CD14-positive monocyte (primary cell): ENCODE results near the gene LCE1F. TPM values are rescaled to one million over a fixed set of nuclear protein-coding genes. Genes with fewer than 3 reads are reported as not detected.

Experiments used
- DNase-seq, 3 donors: peaks; one replicate each; pipeline ENCODE4 v3.0.0-alpha.2; 2011 to 2022
- H2AFZ ChIP-seq: 2 replicates; pipeline ENCODE4 v1.6.0; 2012; ENCODE audit warnings: mild to moderate bottlenecking, low read depth, low read length, inconsistent platforms; ENCODE audit not compliant: insufficient read depth, poor library complexity, severe bottlenecking
- H3K27ac ChIP-seq, 2 donors: 1 replicate in 1 of 2; 2 replicates in 1 of 2; pipeline ENCODE4 v1.5.1; 2012 to 2013; ENCODE audit warnings: low read length in 2 of 2, control low read depth in 1 of 2, inconsistent platforms in 1 of 2, low read depth in 1 of 2, mild to moderate bottlenecking in 1 of 2
- H3K27me3 ChIP-seq, 2 donors: one replicate each; pipeline versions ENCODE4 v1.6.0 to v1.6.1; 2011 to 2013; ENCODE audit warnings: low read length in 2 of 2; ENCODE audit not compliant: control insufficient read depth in 2 of 2, insufficient read depth in 2 of 2
- H3K36me3 ChIP-seq, 2 donors: replicated peaks in 1 of 2; 1 replicate in 1 of 2; 2 replicates in 1 of 2; pipeline versions ENCODE4 v1.5.1 to v1.6.1; 2012 to 2013; ENCODE audit warnings: low read length in 2 of 2, control low read depth in 1 of 2, inconsistent platforms in 1 of 2, mild to moderate bottlenecking in 1 of 2; ENCODE audit not compliant: insufficient read depth in 2 of 2, control insufficient read depth in 1 of 2
- H3K4me1 ChIP-seq, 2 donors: 1 replicate in 1 of 2; 2 replicates in 1 of 2; pipeline versions ENCODE4 v1.5.1 to v1.6.1; 2012 to 2013; ENCODE audit warnings: low read length in 2 of 2, control low read depth in 1 of 2, inconsistent platforms in 1 of 2, mild to moderate bottlenecking in 1 of 2, moderate library complexity in 1 of 2; ENCODE audit not compliant: insufficient read depth in 2 of 2, control insufficient read depth in 1 of 2
- H3K4me2 ChIP-seq: replicated peaks from 2 replicates; pipeline ENCODE3; 2012; ENCODE audit warnings: low read length, moderate library complexity, mild to moderate bottlenecking; ENCODE audit not compliant: poor library complexity, severe bottlenecking; ENCODE audit errors: extremely low read depth
- H3K4me3 ChIP-seq, 3 experiments: fragments of 200-600 bp in 1 of 3; sonication (generic) in 1 of 3; replicated peaks in 1 of 3; 1 replicate in 2 of 3; 2 replicates in 1 of 3; pipeline ENCODE4 v1.5.1; 2011 to 2013; ENCODE audit warnings: low read length in 3 of 3, mild to moderate bottlenecking in 3 of 3, control low read depth in 2 of 3, low read depth in 2 of 3, inconsistent platforms in 1 of 3, moderate library complexity in 1 of 3
- H3K79me2 ChIP-seq: 2 replicates; pipeline ENCODE4 v1.6.0; 2012; ENCODE audit warnings: mild to moderate bottlenecking, control low read depth, inconsistent platforms, low read length, moderate library complexity; ENCODE audit not compliant: insufficient read depth
- H3K9ac ChIP-seq: 2 replicates; pipeline ENCODE4 v1.6.0; 2017; ENCODE audit warnings: low read length, mild to moderate bottlenecking; ENCODE audit not compliant: insufficient read depth, poor library complexity, severe bottlenecking
- H3K9me3 ChIP-seq, 2 donors: replicated peaks in 1 of 2; 1 replicate in 1 of 2; 2 replicates in 1 of 2; pipeline versions ENCODE4 v1.5.1 to v1.6.1; 2012 to 2013; ENCODE audit warnings: low read length in 2 of 2, control low read depth in 1 of 2; ENCODE audit not compliant: control insufficient read depth in 1 of 2, insufficient read depth in 1 of 2
- H4K20me1 ChIP-seq: 2 replicates; pipeline ENCODE4 v1.6.0; 2012; ENCODE audit warnings: mild to moderate bottlenecking, low read length, control low read depth, moderate library complexity; ENCODE audit not compliant: insufficient read depth
- H3K27ac Mint-ChIP-seq, 7 donors: one replicate each; pipeline ENCODE4 v1.8.0; 2020; ENCODE audit warnings: mild to moderate bottlenecking in 7 of 7, mixed read lengths in 7 of 7, moderate library complexity in 6 of 7, inconsistent platforms in 2 of 7
- H3K27me3 Mint-ChIP-seq, 3 donors: one replicate each; pipeline ENCODE4 v1.8.0; 2021 to 2022; ENCODE audit warnings: low read depth in 3 of 3, mild to moderate bottlenecking in 3 of 3, mixed read lengths in 3 of 3, moderate library complexity in 3 of 3, inconsistent platforms in 1 of 3
- H3K36me3 Mint-ChIP-seq, 2 donors: one replicate each; pipeline ENCODE4 v1.8.0; 2020; ENCODE audit warnings: mixed read lengths in 2 of 2, inconsistent platforms in 1 of 2, mild to moderate bottlenecking in 1 of 2
- H3K4me1 Mint-ChIP-seq: one replicate; pipeline ENCODE4 v1.8.0; 2020; ENCODE audit warnings: mild to moderate bottlenecking, mixed read lengths
- H3K4me3 Mint-ChIP-seq, 2 donors: one replicate each; pipeline ENCODE4 v1.8.0; 2020; ENCODE audit warnings: mild to moderate bottlenecking in 2 of 2, mixed read lengths in 2 of 2, moderate library complexity in 1 of 2
- H3K9me3 Mint-ChIP-seq, 7 donors: one replicate each; pipeline ENCODE4 v1.8.0; 2020 to 2022; ENCODE audit warnings: mixed read lengths in 7 of 7, mild to moderate bottlenecking in 6 of 7, moderate library complexity in 6 of 7, inconsistent platforms in 2 of 7
- WGBS: methylation state at CpG from one replicate; pipeline ENCODE4 v1.1.5; 2013; ENCODE audit warnings: missing lambda C conversion rate; ENCODE audit not compliant: insufficient coverage; 5-methylcytosine and 5-hydroxymethylcytosine counted together
- intact Hi-C, 2 donors: fragments of 100-400 bp; cut with micrococcal nuclease; formaldehyde crosslinking; loops; one replicate each; pipeline versions ENCODE4 v1.15.0 to v1.15.1; 2023
- polyA plus RNA-seq, 3 donors: library from polyadenylated mRNA; depleted of rRNA in 1 of 3; unstranded in 2 of 3; stranded (reverse) in 1 of 3; fragments of 300-500 nt in 2 of 3; fragments of >200 nt in 1 of 3; fragmentation: Illumina TruSeq in 2 of 3; gene quantifications; 1 replicate in 2 of 3; 2 replicates in 1 of 3; pipeline ENCODE4 v1.2.3, GENCODE V29; 2012 to 2021
- TF ChIP-seq, protein P1 (sequence below): fragments of 200-600 bp; IDR thresholded peaks from one replicate; pipeline ENCODE4 v1.8.0; 2022; ENCODE audit warnings: antibody characterized with exemption, mild to moderate bottlenecking

The LCE1F gene
- polyA plus RNA-seq, 3 donors, result not detected

DNA sequence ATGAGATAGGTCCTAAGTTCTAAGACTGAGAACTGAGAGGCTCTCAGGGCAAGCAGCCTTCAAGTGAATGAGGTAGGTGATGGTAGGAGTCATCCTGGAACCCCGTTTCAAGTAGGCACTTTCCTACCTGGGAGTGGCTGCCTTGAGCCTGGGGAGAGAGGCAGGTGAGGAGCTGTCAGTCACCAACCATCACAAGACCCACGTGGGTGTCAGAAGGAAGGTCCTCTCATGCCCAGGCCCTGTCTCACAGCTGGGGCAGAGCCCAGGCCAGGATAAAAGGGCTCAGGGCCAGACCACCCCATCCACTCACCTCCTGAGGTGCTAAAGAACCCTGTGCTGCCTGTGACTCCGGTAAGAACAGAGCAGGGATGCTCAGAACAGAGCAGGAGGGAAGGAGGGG is 21.5 kb downstream of the LCE1F start, which contains the start of gene LCE1D:
LCE1D (plus strand) TSS at position 301 of the 400 bp plus-strand sequence. CDS start 1,074 bp downstream, outside the sequence.
- no peaks in the 10 kb centered on the region for H3K36me3 ChIP-seq
- H3K4me1 ChIP-seq, result no peaks in the 10 kb centered on the region
- no peaks in the 10 kb centered on the region for H3K4me1 Mint-ChIP-seq
- no peaks in the 10 kb centered on the region for H3K36me3 Mint-ChIP-seq
- intact Hi-C loops, result no loop called here
- no peak within 1 kb of the TSS for H2AFZ ChIP-seq
- no peaks in the 10 kb centered on the region for H3K27me3 ChIP-seq
- no peaks in the 10 kb centered on the region for H3K79me2 ChIP-seq
- no peak within 1 kb of the TSS for H3K4me2 ChIP-seq
- H3K9me3 ChIP-seq, result no peaks in the 10 kb centered on the region
- TF ChIP-seq, protein P1, sequence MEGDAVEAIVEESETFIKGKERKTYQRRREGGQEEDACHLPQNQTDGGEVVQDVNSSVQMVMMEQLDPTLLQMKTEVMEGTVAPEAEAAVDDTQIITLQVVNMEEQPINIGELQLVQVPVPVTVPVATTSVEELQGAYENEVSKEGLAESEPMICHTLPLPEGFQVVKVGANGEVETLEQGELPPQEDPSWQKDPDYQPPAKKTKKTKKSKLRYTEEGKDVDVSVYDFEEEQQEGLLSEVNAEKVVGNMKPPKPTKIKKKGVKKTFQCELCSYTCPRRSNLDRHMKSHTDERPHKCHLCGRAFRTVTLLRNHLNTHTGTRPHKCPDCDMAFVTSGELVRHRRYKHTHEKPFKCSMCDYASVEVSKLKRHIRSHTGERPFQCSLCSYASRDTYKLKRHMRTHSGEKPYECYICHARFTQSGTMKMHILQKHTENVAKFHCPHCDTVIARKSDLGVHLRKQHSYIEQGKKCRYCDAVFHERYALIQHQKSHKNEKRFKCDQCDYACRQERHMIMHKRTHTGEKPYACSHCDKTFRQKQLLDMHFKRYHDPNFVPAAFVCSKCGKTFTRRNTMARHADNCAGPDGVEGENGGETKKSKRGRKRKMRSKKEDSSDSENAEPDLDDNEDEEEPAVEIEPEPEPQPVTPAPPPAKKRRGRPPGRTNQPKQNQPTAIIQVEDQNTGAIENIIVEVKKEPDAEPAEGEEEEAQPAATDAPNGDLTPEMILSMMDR, result no peak
- no peak within 1 kb of the TSS for H3K27ac Mint-ChIP-seq
- no peak within 1 kb of the TSS for H3K9ac ChIP-seq
- H3K27ac ChIP-seq, result no peak within 1 kb of the TSS
- H3K27me3 Mint-ChIP-seq, result peaks cover 2 to 14% (median 4%) of the 10 kb centered on the region in 3 donors
- H3K4me3 Mint-ChIP-seq, result no peak within 1 kb of the TSS
- WGBS, result 67% methylated on average over 1 of the region's 3 CpGs
- peaks cover 0 to 3% (median 0%) of the 10 kb centered on the region in 7 donors for H3K9me3 Mint-ChIP-seq
- H3K4me3 ChIP-seq, result no peak within 1 kb of the TSS
- no peak for DNase-seq
- no peaks in the 10 kb centered on the region for H4K20me1 ChIP-seq

DNA sequence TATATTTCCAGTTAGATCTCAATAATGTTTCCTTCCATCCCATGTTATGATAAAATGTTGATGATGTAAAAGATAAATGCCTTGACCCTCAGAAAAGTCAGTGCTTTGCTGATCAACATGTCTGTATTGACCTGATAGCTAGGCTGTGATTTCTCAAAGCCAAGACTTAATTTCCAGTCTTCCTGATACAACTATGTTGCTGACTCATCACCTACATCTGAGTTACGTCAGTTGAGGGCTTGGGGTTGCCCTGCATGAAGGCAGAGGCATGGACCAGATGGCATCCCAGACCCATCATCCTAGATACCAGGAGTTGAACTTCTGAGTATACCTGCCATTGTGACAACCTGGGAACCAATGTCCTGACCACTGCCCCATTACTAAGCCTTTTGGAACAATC is 26.4 kb downstream of the LCE1F start:
- Histone ChIP-seq H2AFZ (no peak overlapping the region), H3K4me3 (no peak overlapping the region), H3K9ac (no peak overlapping the region), H3K4me1 (no peaks in the 10 kb centered on the region), H3K9me3 (no peaks in the 10 kb centered on the region), H3K79me2 (no peaks in the 10 kb centered on the region), H3K36me3 (no peaks in the 10 kb centered on the region), H3K4me2 (no peak overlapping the region), H3K27ac (no peak overlapping the region), H4K20me1 (no peaks in the 10 kb centered on the region), H3K27me3 (no peaks in the 10 kb centered on the region)
- 67% methylated on average over 1 of the region's 1 CpG for WGBS
- Mint-ChIP-seq H3K27ac (no peak overlapping the region), H3K27me3 (peaks cover 2 to 14% (median 9%) of the 10 kb centered on the region in 3 donors), H3K36me3 (no peaks in the 10 kb centered on the region), H3K4me3 (no peak overlapping the region), H3K4me1 (no peaks in the 10 kb centered on the region), H3K9me3 (peaks cover 0 to 3% (median 0%) of the 10 kb centered on the region in 7 donors)
- intact Hi-C loops, result no loop called here
- no peak for DNase-seq
- TF ChIP-seq, protein P1, result no peak
